ENCODE data around the gene ABHD6. TPM values are rescaled to one million over a fixed set of nuclear protein-coding genes. Genes with fewer than 3 reads are reported as not detected.

The ABHD6 gene
- polyA plus RNA-seq, 1 donor from 2014 or later = 38.9 TPM

- Histone ChIP-seq H4K20me1 (ENCODE audit: insufficient read depth) (no peaks in the 10 kb centered on the region), H3K9ac (ENCODE audit: low read length) (no peak overlapping the region), H3K36me3 (ENCODE audit: insufficient read depth, low read length) (no peaks in the 10 kb centered on the region), H3F3A (ENCODE audit: insufficient read depth, low read length, poor library complexity, severe bottlenecking) (no peaks in the 10 kb centered on the region), H2AFZ (ENCODE audit: low read depth, low read length) (no peak overlapping the region), H3K9me2 (ENCODE audit: insufficient read depth, low read length) (no peaks in the 10 kb centered on the region), H3K4me2 (ENCODE audit: low read length) (no peak overlapping the region), H3K9me3 (ENCODE audit: low read length) (no peaks in the 10 kb centered on the region), H3K27ac (ENCODE audit: low read length) (no peak overlapping the region), H3K79me2 (replicated peaks; ENCODE audit: insufficient read depth, low read length) (no peaks in the 10 kb centered on the region), H3K27me3 (ENCODE audit: insufficient read depth, low read depth, low read length) (no peaks in the 10 kb centered on the region), H3K4me3 (ENCODE audit: low read length) (no peak overlapping the region)
- peak; percentile 96 for TF ChIP-seq SMC3 (conservative IDR thresholded peaks at IDR 0.05; ENCODE audit: poor library complexity)
- no peak for TF ChIP-seq EP300 (conservative IDR thresholded peaks at IDR 0.05; ENCODE audit: poor library complexity, severe bottlenecking)
- peak; percentile 90 for TF ChIP-seq RAD21 (conservative IDR thresholded peaks at IDR 0.05)
- TF ChIP-seq MXI1 (conservative IDR thresholded peaks at IDR 0.05; ENCODE audit: poor library complexity, severe bottlenecking) = no peak
- TF ChIP-seq POLR2AphosphoS5 (IDR thresholded peaks at IDR 0.05) = no peak
- TF ChIP-seq, protein P1, sequence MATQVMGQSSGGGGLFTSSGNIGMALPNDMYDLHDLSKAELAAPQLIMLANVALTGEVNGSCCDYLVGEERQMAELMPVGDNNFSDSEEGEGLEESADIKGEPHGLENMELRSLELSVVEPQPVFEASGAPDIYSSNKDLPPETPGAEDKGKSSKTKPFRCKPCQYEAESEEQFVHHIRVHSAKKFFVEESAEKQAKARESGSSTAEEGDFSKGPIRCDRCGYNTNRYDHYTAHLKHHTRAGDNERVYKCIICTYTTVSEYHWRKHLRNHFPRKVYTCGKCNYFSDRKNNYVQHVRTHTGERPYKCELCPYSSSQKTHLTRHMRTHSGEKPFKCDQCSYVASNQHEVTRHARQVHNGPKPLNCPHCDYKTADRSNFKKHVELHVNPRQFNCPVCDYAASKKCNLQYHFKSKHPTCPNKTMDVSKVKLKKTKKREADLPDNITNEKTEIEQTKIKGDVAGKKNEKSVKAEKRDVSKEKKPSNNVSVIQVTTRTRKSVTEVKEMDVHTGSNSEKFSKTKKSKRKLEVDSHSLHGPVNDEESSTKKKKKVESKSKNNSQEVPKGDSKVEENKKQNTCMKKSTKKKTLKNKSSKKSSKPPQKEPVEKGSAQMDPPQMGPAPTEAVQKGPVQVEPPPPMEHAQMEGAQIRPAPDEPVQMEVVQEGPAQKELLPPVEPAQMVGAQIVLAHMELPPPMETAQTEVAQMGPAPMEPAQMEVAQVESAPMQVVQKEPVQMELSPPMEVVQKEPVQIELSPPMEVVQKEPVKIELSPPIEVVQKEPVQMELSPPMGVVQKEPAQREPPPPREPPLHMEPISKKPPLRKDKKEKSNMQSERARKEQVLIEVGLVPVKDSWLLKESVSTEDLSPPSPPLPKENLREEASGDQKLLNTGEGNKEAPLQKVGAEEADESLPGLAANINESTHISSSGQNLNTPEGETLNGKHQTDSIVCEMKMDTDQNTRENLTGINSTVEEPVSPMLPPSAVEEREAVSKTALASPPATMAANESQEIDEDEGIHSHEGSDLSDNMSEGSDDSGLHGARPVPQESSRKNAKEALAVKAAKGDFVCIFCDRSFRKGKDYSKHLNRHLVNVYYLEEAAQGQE (IDR thresholded peaks at IDR 0.05; ENCODE audit: borderline replicate concordance) = no peak
- no peak for TF ChIP-seq EZH2 (IDR thresholded peaks at IDR 0.05; ENCODE audit: borderline replicate concordance, insufficient read depth, low read length, poor library complexity, severe bottlenecking)
- TF ChIP-seq, protein P2, sequence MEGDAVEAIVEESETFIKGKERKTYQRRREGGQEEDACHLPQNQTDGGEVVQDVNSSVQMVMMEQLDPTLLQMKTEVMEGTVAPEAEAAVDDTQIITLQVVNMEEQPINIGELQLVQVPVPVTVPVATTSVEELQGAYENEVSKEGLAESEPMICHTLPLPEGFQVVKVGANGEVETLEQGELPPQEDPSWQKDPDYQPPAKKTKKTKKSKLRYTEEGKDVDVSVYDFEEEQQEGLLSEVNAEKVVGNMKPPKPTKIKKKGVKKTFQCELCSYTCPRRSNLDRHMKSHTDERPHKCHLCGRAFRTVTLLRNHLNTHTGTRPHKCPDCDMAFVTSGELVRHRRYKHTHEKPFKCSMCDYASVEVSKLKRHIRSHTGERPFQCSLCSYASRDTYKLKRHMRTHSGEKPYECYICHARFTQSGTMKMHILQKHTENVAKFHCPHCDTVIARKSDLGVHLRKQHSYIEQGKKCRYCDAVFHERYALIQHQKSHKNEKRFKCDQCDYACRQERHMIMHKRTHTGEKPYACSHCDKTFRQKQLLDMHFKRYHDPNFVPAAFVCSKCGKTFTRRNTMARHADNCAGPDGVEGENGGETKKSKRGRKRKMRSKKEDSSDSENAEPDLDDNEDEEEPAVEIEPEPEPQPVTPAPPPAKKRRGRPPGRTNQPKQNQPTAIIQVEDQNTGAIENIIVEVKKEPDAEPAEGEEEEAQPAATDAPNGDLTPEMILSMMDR (IDR thresholded peaks at IDR 0.05; ENCODE audit: poor library complexity, severe bottlenecking) = peak; percentile 91
- TF ChIP-seq TAF1 (IDR thresholded peaks at IDR 0.05; ENCODE audit: low read depth) = no peak
These were observed 62.4 kb downstream of the ABHD6 start for GRCh38 chr3:58299839-58300516.

GRCh38 chr3:58305882-58306711 lies 68.5 kb downstream of the ABHD6 start, which contains the start of the genes HTD2 and RPP14:
Gene HTD2 (plus strand): TSS chr3:58306520. CDS start chr3:58317614, 11,094 bp downstream.
Gene RPP14 (plus strand): TSS chr3:58306245. CDS start chr3:58310330, 4,085 bp downstream.
- Histone ChIP-seq H3F3A (ENCODE audit: insufficient read depth, low read length, poor library complexity, severe bottlenecking) (no peaks in the 10 kb centered on the region), H4K20me1 (ENCODE audit: insufficient read depth) (no peaks in the 10 kb centered on the region), H3K79me2 (replicated peaks; ENCODE audit: insufficient read depth, low read length) (peaks cover 30% of the 10 kb centered on the region), H3K27ac (ENCODE audit: low read length) (peak within 1 kb of the TSS; percentile 99), H3K9ac (ENCODE audit: low read length) (peak within 1 kb of the TSS; percentile 94), H3K4me2 (ENCODE audit: low read length) (peak within 1 kb of the TSS; percentile 27), H3K36me3 (ENCODE audit: insufficient read depth, low read length) (peaks cover 3% of the 10 kb centered on the region), H3K27me3 (ENCODE audit: insufficient read depth, low read depth, low read length) (no peaks in the 10 kb centered on the region), H3K9me3 (ENCODE audit: low read length) (no peaks in the 10 kb centered on the region), H3K9me2 (ENCODE audit: insufficient read depth, low read length) (no peaks in the 10 kb centered on the region), H2AFZ (ENCODE audit: low read depth, low read length) (peak within 1 kb of the TSS; percentile 92), H3K4me3 (ENCODE audit: low read length) (peak within 1 kb of the TSS; percentile 86)
- TF ChIP-seq TAF1 (IDR thresholded peaks at IDR 0.05; ENCODE audit: low read depth) (peak; percentile 58), POLR2AphosphoS5 (IDR thresholded peaks at IDR 0.05) (peak; percentile 94), EZH2 (IDR thresholded peaks at IDR 0.05; ENCODE audit: borderline replicate concordance, insufficient read depth, low read length, poor library complexity, severe bottlenecking) (no peak), MXI1 (conservative IDR thresholded peaks at IDR 0.05; ENCODE audit: poor library complexity, severe bottlenecking) (no peak), EP300 (conservative IDR thresholded peaks at IDR 0.05; ENCODE audit: poor library complexity, severe bottlenecking) (peak; percentile 77), SMC3 (conservative IDR thresholded peaks at IDR 0.05; ENCODE audit: poor library complexity) (peak; percentile 81), RAD21 (conservative IDR thresholded peaks at IDR 0.05) (peak; percentile 69)
- TF ChIP-seq, protein P1 (IDR thresholded peaks at IDR 0.05; ENCODE audit: borderline replicate concordance) = peak; percentile 85
- TF ChIP-seq, protein P2 (IDR thresholded peaks at IDR 0.05; ENCODE audit: poor library complexity, severe bottlenecking) = peak; percentile 99

All from neural cell (in vitro differentiated cells).